Measurements from ENCODE around the gene GREB1.

GRCh38 chr2:11582862-11583752 lies 49.3 kb downstream of the GREB1 start:
- TF ChIP-seq CTCF (IDR thresholded peaks at IDR 0.05; ENCODE audit: low read depth, low read length): peak; percentile 94
- no peak for TF ChIP-seq EZH2phosphoT487 (IDR thresholded peaks at IDR 0.05; ENCODE audit: low read depth)

All from OCI-LY3 (cell line).